Panc1 (cell line): ENCODE results near the gene PTPRH. TPM values are rescaled to one million over a fixed set of nuclear protein-coding genes. Genes with fewer than 3 reads are reported as not detected.

Source experiments
- ATAC-seq: fragments of 200-7000 bp; cut with Tn5 transposase; 2 replicates; pipeline ENCODE4 v1.9.1; 2020; ENCODE audit warnings: mild to moderate bottlenecking, moderate library complexity
- BruUV-seq: library from RNA; stranded (reverse); fragments of 400-500 nt; replicated peaks from 2 replicates; lab custom pipeline; 2021; lab: Mats Ljungman, UMichigan
- CTCF ChIA-PET: fragments of 300-600 bp; sonication (Branson Sonifier 250); formaldehyde crosslinking; loops from one replicate; lab custom pipeline; 2022; ENCODE audit warnings: antibody characterized with exemption; lab: Charles Lee
- POLR2A ChIA-PET: fragments of 300-600 bp; sonication (Branson Sonifier 250); formaldehyde crosslinking; loops from one replicate; lab custom pipeline; 2022; ENCODE audit warnings: antibody characterized with exemption; lab: Charles Lee
- DNase-seq: peaks from one replicate; pipeline ENCODE4 v3.0.0-alpha.2; 2010; ENCODE audit warnings: low read depth, low spot score
- H3K27ac ChIP-seq: 2 replicates; pipeline ENCODE4 v1.5.1; 2011; ENCODE audit warnings: mild to moderate bottlenecking, low read length, inconsistent platforms
- H3K27me3 ChIP-seq: fragments of 200-500 bp; sonication (Bioruptor generic); 2 replicates; pipeline ENCODE4 v1.6.0; 2014; ENCODE audit warnings: low read length, inconsistent platforms; ENCODE audit not compliant: control insufficient read depth, insufficient read depth
- H3K36me3 ChIP-seq: fragments of 200-500 bp; sonication (Bioruptor generic); 2 replicates; pipeline ENCODE4 v1.5.1; 2014; ENCODE audit warnings: inconsistent platforms, mild to moderate bottlenecking, low read length, moderate library complexity; ENCODE audit not compliant: control insufficient read depth, insufficient read depth
- H3K4me1 ChIP-seq: 2 replicates; pipeline ENCODE4 v1.5.1; 2011; ENCODE audit warnings: inconsistent platforms, mild to moderate bottlenecking, low read length, moderate library complexity; ENCODE audit not compliant: control insufficient read depth, insufficient read depth
- H3K4me3 ChIP-seq, 2 experiments: 2 replicates each; pipeline ENCODE4 v1.5.1; 2011 to 2012; ENCODE audit warnings: low read depth in 2 of 2, low read length in 2 of 2, mild to moderate bottlenecking in 2 of 2, inconsistent platforms in 1 of 2, moderate library complexity in 1 of 2
- H3K9me3 ChIP-seq: fragments of 200-500 bp; sonication (Bioruptor generic); 2 replicates; pipeline ENCODE4 v1.5.1; 2014; ENCODE audit warnings: low read depth, mild to moderate bottlenecking, inconsistent platforms, low read length, moderate library complexity; ENCODE audit not compliant: control insufficient read depth, insufficient read depth
- POLR2AphosphoS5 ChIP-seq: IDR thresholded peaks from 2 replicates; pipeline ENCODE4 v1.6.1; 2012; ENCODE audit warnings: mild to moderate bottlenecking, low read depth, low read length, moderate library complexity
- SIN3A ChIP-seq: IDR thresholded peaks from 2 replicates; pipeline ENCODE4 v1.6.1; 2012; ENCODE audit warnings: low read depth, mild to moderate bottlenecking, low read length, moderate library complexity, borderline replicate concordance; ENCODE audit not compliant: insufficient read depth
- TCF7L2 ChIP-seq: IDR thresholded peaks from 2 replicates; pipeline ENCODE4 v1.6.1; 2011; ENCODE audit warnings: mild to moderate bottlenecking, low read depth, low read length, inconsistent platforms
- in situ Hi-C: cut with HindIII; loops from 2 replicates; pipeline ENCODE4 v1.10.0; 2016; ENCODE audit warnings: low sequenced_read_pairs, low pct_unique_long_range_greater_than_20kb
- intact Hi-C: fragments of 100-400 bp; cut with micrococcal nuclease; formaldehyde crosslinking; loops from one replicate; pipeline ENCODE4 v1.10.0; 2022; ENCODE audit not compliant: unreplicated experiment
- total RNA-seq: library from RNA; stranded (reverse); gene quantifications from one replicate; pipeline ENCODE4 v1.2.1, GENCODE V29; 2021; ENCODE audit not compliant: unreplicated experiment
- TF ChIP-seq, protein P1 (sequence below), 2 experiments: IDR thresholded peaks; 2 replicates each; pipeline ENCODE4 v1.6.1; 2011 to 2012; ENCODE audit warnings: low read depth in 2 of 2, control low read depth in 1 of 2, low read length in 1 of 2, mild to moderate bottlenecking in 1 of 2, moderate library complexity in 1 of 2; ENCODE audit not compliant: insufficient read depth in 1 of 2
- TF ChIP-seq, protein P2 (sequence below): fragments of 450-650 bp; IDR thresholded peaks from 2 replicates; pipeline ENCODE4 v1.5.1; 2017; ENCODE audit warnings: mild to moderate bottlenecking

Gene PTPRH
- total RNA-seq, 1 experiment from 2014 or later: 42.8 TPM

DNA sequence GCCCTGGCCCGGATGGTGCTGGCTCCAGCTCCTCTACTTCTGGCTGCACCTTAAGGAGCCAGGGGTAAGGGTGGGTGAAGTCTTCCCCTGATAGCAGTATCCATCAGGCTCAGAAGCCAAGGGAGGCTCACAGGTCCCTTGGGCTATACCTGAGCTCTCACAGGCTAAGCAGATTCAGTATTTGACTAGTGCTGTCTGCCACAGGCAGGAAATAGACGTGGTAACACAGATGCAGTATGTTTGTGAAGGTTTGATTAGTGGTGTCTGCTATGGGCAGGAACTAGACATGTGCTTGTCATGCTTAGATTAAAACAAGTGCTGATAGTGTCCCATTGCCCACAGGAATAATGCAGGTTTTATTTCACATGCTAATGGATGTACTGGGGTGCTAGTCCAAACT lies 33.2 kb downstream of the PTPRH start:
- Histone ChIP-seq H3K36me3 (no peaks in the 10 kb centered on the region), H3K27me3 (no peaks in the 10 kb centered on the region), H3K4me3 (no peak overlapping the region), H3K27ac (no peak overlapping the region), H3K4me1 (peaks cover 8% of the 10 kb centered on the region; the same call in 1 of the 2 replicates), H3K9me3 (no peaks in the 10 kb centered on the region)
- ATAC-seq (no peak), DNase-seq (no peak)
- BruUV-seq: no TSS peak
- CTCF ChIA-PET: interaction anchor here (0.5 to 0.6 kb wide), 2 partner anchors 10 to 244 kb away, joined by 3 read pairs; no protein-coding TSS in a partner anchor
- intact Hi-C loops: no loop called here
- POLR2A ChIA-PET: interaction anchor here (0.5 to 0.7 kb wide), 2 partner anchors 20 to 35 kb away, joined by 3 read pairs; no protein-coding TSS in a partner anchor
- in situ Hi-C loops: no loop called here
- TF ChIP-seq TCF7L2 (no peak), SIN3A (no peak), POLR2AphosphoS5 (no peak)
- TF ChIP-seq, protein P1, sequence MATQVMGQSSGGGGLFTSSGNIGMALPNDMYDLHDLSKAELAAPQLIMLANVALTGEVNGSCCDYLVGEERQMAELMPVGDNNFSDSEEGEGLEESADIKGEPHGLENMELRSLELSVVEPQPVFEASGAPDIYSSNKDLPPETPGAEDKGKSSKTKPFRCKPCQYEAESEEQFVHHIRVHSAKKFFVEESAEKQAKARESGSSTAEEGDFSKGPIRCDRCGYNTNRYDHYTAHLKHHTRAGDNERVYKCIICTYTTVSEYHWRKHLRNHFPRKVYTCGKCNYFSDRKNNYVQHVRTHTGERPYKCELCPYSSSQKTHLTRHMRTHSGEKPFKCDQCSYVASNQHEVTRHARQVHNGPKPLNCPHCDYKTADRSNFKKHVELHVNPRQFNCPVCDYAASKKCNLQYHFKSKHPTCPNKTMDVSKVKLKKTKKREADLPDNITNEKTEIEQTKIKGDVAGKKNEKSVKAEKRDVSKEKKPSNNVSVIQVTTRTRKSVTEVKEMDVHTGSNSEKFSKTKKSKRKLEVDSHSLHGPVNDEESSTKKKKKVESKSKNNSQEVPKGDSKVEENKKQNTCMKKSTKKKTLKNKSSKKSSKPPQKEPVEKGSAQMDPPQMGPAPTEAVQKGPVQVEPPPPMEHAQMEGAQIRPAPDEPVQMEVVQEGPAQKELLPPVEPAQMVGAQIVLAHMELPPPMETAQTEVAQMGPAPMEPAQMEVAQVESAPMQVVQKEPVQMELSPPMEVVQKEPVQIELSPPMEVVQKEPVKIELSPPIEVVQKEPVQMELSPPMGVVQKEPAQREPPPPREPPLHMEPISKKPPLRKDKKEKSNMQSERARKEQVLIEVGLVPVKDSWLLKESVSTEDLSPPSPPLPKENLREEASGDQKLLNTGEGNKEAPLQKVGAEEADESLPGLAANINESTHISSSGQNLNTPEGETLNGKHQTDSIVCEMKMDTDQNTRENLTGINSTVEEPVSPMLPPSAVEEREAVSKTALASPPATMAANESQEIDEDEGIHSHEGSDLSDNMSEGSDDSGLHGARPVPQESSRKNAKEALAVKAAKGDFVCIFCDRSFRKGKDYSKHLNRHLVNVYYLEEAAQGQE (IDR thresholded peaks at IDR 0.05; ENCODE audit: insufficient read depth in 1 of 2, low read depth in 2 of 2, low read length in 1 of 2): no peak
- TF ChIP-seq, protein P2, sequence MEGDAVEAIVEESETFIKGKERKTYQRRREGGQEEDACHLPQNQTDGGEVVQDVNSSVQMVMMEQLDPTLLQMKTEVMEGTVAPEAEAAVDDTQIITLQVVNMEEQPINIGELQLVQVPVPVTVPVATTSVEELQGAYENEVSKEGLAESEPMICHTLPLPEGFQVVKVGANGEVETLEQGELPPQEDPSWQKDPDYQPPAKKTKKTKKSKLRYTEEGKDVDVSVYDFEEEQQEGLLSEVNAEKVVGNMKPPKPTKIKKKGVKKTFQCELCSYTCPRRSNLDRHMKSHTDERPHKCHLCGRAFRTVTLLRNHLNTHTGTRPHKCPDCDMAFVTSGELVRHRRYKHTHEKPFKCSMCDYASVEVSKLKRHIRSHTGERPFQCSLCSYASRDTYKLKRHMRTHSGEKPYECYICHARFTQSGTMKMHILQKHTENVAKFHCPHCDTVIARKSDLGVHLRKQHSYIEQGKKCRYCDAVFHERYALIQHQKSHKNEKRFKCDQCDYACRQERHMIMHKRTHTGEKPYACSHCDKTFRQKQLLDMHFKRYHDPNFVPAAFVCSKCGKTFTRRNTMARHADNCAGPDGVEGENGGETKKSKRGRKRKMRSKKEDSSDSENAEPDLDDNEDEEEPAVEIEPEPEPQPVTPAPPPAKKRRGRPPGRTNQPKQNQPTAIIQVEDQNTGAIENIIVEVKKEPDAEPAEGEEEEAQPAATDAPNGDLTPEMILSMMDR: no peak

DNA sequence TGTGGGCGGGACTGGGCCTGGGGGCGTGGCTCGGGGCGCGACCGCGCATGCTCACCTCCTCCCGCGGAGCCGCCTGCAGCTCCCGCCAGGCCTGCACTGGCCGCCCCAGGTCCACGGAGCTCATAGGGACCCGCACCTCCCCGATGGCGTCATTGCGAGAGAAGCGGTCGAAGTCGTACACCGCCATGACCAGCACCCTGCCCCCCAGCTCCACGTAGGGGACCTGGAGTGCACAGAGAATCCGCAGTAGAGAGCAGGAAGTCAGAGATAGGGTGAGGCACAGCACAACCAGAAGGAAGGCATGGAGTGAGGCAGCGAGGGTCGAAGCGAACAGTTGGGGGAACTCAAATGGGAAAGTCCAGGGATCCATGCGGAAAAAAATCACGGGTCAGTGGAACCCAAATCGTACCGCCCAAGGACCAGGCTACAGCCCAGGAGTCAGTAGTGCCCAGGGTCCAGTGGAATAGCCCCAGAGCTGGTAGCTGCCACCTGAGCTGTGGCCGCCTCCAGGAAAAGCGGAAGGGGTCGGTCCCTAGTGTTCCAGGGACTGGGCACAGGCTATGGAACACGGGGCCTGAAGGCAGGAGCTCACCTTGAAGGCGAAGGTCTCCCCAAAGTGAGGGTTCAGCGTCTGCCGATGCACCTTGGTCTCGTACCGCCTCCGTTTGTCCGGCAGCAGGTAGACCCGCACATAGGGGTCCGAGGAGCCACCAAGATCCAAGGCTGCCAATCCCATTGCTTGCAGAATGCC lies 34.0 kb downstream of the PTPRH start:
- intact Hi-C loops: no loop called here
- TF ChIP-seq, protein P1 (IDR thresholded peaks at IDR 0.05; ENCODE audit: insufficient read depth in 1 of 2, low read depth in 2 of 2, low read length in 1 of 2): no peak
- no TSS peak for BruUV-seq
- no peaks in the 10 kb centered on the region for H3K9me3 ChIP-seq
- in situ Hi-C loops: no loop called here
- H3K4me1 ChIP-seq: peaks cover 8% of the 10 kb centered on the region; the same call in 1 of the 2 replicates
- no peak overlapping the region for H3K4me3 ChIP-seq
- ChIA-PET POLR2A (interaction anchor here (0.5 to 0.7 kb wide), 2 partner anchors 19 to 34 kb away, joined by 3 read pairs; no protein-coding TSS in a partner anchor), CTCF (interaction anchor here (0.5 to 0.6 kb wide), 4 partner anchors 9 to 243 kb away, joined by 3 read pairs; no protein-coding TSS in a partner anchor)
- no peak for DNase-seq
- no peak for ATAC-seq
- no peaks in the 10 kb centered on the region for H3K27me3 ChIP-seq
- no peaks in the 10 kb centered on the region for H3K36me3 ChIP-seq
- H3K27ac ChIP-seq: no peak overlapping the region
